ENCODE measurements around the gene RPL31.
"Not testable (repeated sequence)": the region's sequence is repeated elsewhere in the genome, so short reads cannot be mapped to it uniquely, and the experiment has no call there.

The RPL31 gene

DNA sequence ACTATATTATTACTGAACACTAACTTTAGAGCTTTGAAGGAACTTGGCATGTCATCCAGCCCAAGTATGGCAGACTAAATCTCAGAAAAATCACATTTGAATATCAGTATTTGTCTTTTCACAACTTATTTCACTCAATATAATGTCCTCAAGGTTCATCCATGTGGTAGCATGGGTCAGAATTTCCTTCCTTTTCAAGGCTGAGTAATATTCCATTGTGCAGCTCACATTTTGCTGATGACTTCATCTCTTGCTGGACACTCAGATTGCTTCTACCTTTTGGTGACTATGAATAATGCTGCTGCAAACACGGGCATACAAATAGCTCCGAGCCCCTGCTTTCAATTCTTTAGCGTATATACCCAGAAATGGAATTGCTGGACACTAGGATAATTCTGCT, 46.7 kb downstream of the RPL31 start:
- Mint-ChIP-seq H3K27me3 (no peaks in the 10 kb centered on the region), H3K4me1 (no peaks in the 10 kb centered on the region), H3K9me3 (no peaks in the 10 kb centered on the region), H3K4me3 (no peak overlapping the region), H3K27ac (no peak overlapping the region)
- ATAC-seq (no peak), DNase-seq (no peak)

- not testable (repeated sequence) for H3K4me1 Mint-ChIP-seq, H3K27me3 Mint-ChIP-seq, H3K27ac Mint-ChIP-seq, H3K9me3 Mint-ChIP-seq, ATAC-seq, H3K4me3 Mint-ChIP-seq, DNase-seq
Measured at GRCh38 chr2:101050886-101051285, 48.8 kb downstream of the RPL31 start.

DNA sequence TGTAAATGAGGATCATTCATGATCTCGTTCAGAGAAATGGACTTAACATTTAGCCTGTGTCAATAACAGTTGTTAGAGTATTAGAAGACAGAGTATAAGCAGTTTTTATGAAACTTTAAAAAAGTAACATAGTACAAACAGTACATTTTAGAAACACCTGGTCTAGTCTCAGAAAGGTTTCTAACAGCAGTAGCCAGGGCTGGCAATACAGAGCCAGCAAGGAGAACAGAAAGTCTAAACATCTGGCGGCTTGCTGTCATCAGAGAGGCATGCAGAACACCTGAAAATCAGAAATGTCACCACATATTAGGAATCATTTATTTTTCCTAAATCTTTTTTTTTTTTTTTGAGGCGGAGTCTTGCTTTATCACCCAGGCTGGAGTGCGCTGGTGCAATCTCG, 50.1 kb downstream of the RPL31 start:
- H3K27me3 Mint-ChIP-seq = no peaks in the 10 kb centered on the region
- no peak for ATAC-seq
- no peak overlapping the region for H3K4me3 Mint-ChIP-seq
- DNase-seq = no peak
- H3K4me1 Mint-ChIP-seq = no peaks in the 10 kb centered on the region
- H3K9me3 Mint-ChIP-seq = no peaks in the 10 kb centered on the region
- H3K27ac Mint-ChIP-seq = no peak overlapping the region

DNA sequence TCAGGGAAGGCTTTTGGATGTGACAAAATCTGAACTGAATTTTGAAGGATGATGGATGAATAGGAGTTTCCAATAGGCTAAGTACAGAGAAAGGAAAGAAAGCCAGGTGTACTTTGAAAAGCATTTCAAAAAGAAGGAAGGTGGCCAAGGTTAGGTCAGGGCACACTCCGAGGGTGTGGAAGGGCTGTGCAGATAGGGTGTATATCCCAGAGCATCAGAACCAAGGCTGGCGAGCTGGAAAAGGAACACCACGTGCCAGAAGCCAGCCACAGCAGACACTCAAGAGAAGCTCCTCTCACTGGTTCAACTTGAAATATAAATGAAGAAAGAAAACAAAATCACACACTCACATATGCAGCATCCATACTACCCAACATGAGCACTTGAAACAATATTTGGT, 51.0 kb downstream of the RPL31 start:
- no peaks in the 10 kb centered on the region for H3K27me3 Mint-ChIP-seq
- no peak overlapping the region for H3K27ac Mint-ChIP-seq
- DNase-seq = no peak
- H3K4me3 Mint-ChIP-seq = no peak overlapping the region
- no peaks in the 10 kb centered on the region for H3K4me1 Mint-ChIP-seq
- ATAC-seq = no peak
- H3K9me3 Mint-ChIP-seq = no peaks in the 10 kb centered on the region
